22Rv1 (cell line): ENCODE results near the gene YTHDF1.

Source experiments
- ZFX ChIP-seq: fragments of 450-650 bp; IDR thresholded peaks from 2 replicates; pipeline ENCODE4 v1.6.1; 2017; ENCODE audit warnings: antibody characterized with exemption, borderline replicate concordance
- TF ChIP-seq, protein P1 (sequence below): fragments of 450-650 bp; IDR thresholded peaks from 2 replicates; pipeline ENCODE4 v1.5.1; 2017; ENCODE audit warnings: mild to moderate bottlenecking

DNA sequence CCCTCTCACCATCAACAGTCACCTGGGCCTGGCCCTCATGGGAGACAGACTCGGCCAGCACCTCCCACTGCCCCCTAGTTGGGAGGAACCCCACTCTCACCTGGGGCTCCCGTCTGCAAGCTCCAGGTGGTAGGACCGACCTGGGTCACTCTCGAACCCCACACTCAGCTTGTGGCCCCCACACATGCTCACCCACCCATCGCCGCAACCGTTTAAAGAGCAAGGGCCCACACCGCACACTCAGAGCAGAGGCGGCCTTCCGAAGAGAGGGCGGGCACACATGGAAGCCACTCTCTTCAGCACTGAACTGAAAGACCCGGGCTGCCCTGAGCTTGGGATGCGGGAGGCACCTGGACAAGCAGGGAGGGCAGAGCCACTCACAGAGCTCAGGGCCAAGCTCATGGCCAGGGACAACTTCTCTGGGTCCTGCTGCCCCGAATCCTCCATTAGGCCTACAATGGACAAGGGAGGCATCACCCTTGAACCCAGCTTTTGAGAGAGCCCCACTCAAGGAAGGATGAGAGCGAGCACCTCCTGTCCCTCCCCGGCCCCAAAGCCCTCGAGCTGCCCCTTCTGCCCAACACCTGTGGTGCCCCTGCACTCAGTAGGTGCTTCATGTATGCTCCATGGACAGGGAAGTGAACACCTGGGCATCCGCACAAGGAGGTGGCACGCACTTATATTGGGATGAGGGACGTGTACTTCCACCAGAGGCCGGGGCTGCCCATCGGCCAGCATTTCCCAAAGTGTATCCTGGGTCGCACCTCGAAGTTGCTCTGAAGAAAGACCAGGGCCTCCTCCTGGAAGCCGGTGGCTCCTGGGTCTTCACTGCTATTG lies 50.4 kb downstream of the YTHDF1 start:
- TF ChIP-seq, protein P1, sequence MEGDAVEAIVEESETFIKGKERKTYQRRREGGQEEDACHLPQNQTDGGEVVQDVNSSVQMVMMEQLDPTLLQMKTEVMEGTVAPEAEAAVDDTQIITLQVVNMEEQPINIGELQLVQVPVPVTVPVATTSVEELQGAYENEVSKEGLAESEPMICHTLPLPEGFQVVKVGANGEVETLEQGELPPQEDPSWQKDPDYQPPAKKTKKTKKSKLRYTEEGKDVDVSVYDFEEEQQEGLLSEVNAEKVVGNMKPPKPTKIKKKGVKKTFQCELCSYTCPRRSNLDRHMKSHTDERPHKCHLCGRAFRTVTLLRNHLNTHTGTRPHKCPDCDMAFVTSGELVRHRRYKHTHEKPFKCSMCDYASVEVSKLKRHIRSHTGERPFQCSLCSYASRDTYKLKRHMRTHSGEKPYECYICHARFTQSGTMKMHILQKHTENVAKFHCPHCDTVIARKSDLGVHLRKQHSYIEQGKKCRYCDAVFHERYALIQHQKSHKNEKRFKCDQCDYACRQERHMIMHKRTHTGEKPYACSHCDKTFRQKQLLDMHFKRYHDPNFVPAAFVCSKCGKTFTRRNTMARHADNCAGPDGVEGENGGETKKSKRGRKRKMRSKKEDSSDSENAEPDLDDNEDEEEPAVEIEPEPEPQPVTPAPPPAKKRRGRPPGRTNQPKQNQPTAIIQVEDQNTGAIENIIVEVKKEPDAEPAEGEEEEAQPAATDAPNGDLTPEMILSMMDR, result no peak
- no peak for TF ChIP-seq ZFX
